Liver (tissue), 3 donors: ENCODE results near the gene TMEM175.

ENCODE experiments used
- ATF3 ChIP-seq: IDR thresholded peaks from 2 replicates; pipeline ENCODE4 v1.6.1; 2016; ENCODE audit warnings: antibody characterized with exemption
- GABPA ChIP-seq, 2 donors: IDR thresholded peaks in 1 of 2; conservative IDR thresholded peaks in 1 of 2; 2 replicates each; pipeline ENCODE4 v1.6.1; 2016; ENCODE audit warnings: antibody characterized with exemption in 2 of 2, mild to moderate bottlenecking in 1 of 2, moderate library complexity in 1 of 2
- JUND ChIP-seq, 2 donors: IDR thresholded peaks; 2 replicates each; pipeline ENCODE4 v1.6.1; 2016; ENCODE audit warnings: antibody characterized with exemption in 2 of 2
- RAD21 ChIP-seq, 2 donors: IDR thresholded peaks; 2 replicates each; pipeline ENCODE4 v1.6.1; 2016; ENCODE audit warnings: antibody characterized with exemption in 2 of 2, mild to moderate bottlenecking in 2 of 2
- REST ChIP-seq: IDR thresholded peaks from 2 replicates; pipeline ENCODE4 v1.6.1; 2016; ENCODE audit warnings: antibody characterized with exemption, mild to moderate bottlenecking
- RXRA ChIP-seq, 2 donors: IDR thresholded peaks; 2 replicates each; pipeline ENCODE4 v1.6.1; 2017 to 2018; ENCODE audit warnings: antibody characterized with exemption in 2 of 2, mild to moderate bottlenecking in 1 of 2
- SP1 ChIP-seq: IDR thresholded peaks from 2 replicates; pipeline ENCODE4 v1.6.1; 2018; ENCODE audit warnings: antibody characterized with exemption, mild to moderate bottlenecking
- TAF1 ChIP-seq: conservative IDR thresholded peaks from 2 replicates; pipeline ENCODE4 v1.6.1; 2016; ENCODE audit warnings: antibody characterized with exemption, mild to moderate bottlenecking
- YY1 ChIP-seq: IDR thresholded peaks from 2 replicates; pipeline ENCODE4 v1.6.1; 2016; ENCODE audit warnings: antibody characterized with exemption, mild to moderate bottlenecking
- TF ChIP-seq, protein P1 (sequence below): fragments of 150-350 bp; IDR thresholded peaks from 2 replicates; pipeline ENCODE4 v1.5.1; 2017; ENCODE audit warnings: improper control_type of control experiment, low read depth, low read length; ENCODE audit not compliant: missing input control
- TF ChIP-seq, protein P2 (sequence below): IDR thresholded peaks from 2 replicates; pipeline ENCODE4 v1.6.1; 2016; ENCODE audit warnings: antibody characterized with exemption
- donor health status: healthy.
- donor health status: healthy.

DNA sequence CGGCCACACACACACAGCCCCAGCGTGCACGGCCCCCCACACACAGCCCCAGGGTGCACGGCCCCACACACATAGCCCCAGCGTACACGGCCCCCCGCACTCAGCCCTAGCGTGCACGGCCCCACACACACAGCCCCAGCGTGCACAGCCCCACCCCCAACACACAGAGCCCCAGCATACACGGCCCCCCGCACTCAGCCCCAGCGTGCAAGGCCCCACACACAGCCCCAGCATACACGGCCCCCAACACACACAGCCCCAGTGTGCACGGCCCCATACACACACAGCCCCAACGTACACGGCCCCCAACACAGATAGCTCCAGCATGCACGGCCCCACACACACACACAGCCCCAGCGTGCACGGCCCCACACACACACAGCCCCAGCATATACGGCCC, 17.7 kb upstream of the TMEM175 start:
- TF ChIP-seq ATF3, result no peak
- TF ChIP-seq, protein P1, sequence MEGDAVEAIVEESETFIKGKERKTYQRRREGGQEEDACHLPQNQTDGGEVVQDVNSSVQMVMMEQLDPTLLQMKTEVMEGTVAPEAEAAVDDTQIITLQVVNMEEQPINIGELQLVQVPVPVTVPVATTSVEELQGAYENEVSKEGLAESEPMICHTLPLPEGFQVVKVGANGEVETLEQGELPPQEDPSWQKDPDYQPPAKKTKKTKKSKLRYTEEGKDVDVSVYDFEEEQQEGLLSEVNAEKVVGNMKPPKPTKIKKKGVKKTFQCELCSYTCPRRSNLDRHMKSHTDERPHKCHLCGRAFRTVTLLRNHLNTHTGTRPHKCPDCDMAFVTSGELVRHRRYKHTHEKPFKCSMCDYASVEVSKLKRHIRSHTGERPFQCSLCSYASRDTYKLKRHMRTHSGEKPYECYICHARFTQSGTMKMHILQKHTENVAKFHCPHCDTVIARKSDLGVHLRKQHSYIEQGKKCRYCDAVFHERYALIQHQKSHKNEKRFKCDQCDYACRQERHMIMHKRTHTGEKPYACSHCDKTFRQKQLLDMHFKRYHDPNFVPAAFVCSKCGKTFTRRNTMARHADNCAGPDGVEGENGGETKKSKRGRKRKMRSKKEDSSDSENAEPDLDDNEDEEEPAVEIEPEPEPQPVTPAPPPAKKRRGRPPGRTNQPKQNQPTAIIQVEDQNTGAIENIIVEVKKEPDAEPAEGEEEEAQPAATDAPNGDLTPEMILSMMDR, result no peak
- no peak for TF ChIP-seq RXRA (IDR thresholded peaks at IDR 0.05)
- TF ChIP-seq REST, result no peak
- no peak for TF ChIP-seq RAD21 (IDR thresholded peaks at IDR 0.05)
- TF ChIP-seq GABPA (IDR thresholded peaks at IDR 0.05 in 1 of 2, conservative IDR thresholded peaks at IDR 0.05 in 1 of 2), result no peak
- no peak for TF ChIP-seq TAF1
- TF ChIP-seq JUND (IDR thresholded peaks at IDR 0.05), result no peak
- no peak for TF ChIP-seq SP1
- no peak for TF ChIP-seq YY1
- TF ChIP-seq, protein P2, sequence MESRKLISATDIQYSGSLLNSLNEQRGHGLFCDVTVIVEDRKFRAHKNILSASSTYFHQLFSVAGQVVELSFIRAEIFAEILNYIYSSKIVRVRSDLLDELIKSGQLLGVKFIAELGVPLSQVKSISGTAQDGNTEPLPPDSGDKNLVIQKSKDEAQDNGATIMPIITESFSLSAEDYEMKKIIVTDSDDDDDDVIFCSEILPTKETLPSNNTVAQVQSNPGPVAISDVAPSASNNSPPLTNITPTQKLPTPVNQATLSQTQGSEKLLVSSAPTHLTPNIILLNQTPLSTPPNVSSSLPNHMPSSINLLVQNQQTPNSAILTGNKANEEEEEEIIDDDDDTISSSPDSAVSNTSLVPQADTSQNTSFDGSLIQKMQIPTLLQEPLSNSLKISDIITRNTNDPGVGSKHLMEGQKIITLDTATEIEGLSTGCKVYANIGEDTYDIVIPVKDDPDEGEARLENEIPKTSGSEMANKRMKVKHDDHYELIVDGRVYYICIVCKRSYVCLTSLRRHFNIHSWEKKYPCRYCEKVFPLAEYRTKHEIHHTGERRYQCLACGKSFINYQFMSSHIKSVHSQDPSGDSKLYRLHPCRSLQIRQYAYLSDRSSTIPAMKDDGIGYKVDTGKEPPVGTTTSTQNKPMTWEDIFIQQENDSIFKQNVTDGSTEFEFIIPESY, result no peak
